ENCODE measurements around the gene MAST4.

DNA sequence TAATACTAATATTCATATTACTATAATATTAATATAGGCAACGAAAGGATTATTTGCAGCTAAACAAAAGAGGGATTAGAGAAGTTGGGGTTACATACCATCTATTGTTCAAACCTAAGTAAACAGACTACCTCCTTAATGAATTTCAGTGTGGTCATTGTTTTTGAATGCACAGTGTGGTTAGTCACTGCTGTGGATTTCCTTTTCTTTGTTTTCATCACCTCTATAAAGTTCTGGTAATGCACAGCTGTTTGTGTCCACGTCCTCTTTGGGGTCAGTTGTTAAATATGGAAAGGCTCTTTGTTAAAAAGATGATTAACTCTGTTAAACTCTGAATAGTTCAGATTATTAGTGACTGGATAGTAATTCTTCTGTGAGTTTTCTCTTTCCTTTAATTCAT lies 233.6 kb downstream of the MAST4 start:
- TF ChIP-seq, protein P1, sequence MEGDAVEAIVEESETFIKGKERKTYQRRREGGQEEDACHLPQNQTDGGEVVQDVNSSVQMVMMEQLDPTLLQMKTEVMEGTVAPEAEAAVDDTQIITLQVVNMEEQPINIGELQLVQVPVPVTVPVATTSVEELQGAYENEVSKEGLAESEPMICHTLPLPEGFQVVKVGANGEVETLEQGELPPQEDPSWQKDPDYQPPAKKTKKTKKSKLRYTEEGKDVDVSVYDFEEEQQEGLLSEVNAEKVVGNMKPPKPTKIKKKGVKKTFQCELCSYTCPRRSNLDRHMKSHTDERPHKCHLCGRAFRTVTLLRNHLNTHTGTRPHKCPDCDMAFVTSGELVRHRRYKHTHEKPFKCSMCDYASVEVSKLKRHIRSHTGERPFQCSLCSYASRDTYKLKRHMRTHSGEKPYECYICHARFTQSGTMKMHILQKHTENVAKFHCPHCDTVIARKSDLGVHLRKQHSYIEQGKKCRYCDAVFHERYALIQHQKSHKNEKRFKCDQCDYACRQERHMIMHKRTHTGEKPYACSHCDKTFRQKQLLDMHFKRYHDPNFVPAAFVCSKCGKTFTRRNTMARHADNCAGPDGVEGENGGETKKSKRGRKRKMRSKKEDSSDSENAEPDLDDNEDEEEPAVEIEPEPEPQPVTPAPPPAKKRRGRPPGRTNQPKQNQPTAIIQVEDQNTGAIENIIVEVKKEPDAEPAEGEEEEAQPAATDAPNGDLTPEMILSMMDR (optimal IDR thresholded peaks at IDR 0.05 in 1 of 3, IDR thresholded peaks at IDR 0.05 in 1 of 3, conservative IDR thresholded peaks at IDR 0.05 in 1 of 3; ENCODE audit: extremely low read depth in 1 of 3, insufficient read depth in 2 of 3, low read length in 3 of 3), result no peak
- no peak for TF ChIP-seq EZH2 (IDR thresholded peaks at IDR 0.05; ENCODE audit: low read length)

Measured in keratinocyte (primary cell).